ENCODE measurements around the gene IFT43. TPM values are rescaled to one million over a fixed set of nuclear protein-coding genes. Genes with fewer than 3 reads are reported as not detected.

IFT43 gene
- total RNA-seq, 2 donors from 2014 or later: 46.3 to 49.6 TPM

DNA sequence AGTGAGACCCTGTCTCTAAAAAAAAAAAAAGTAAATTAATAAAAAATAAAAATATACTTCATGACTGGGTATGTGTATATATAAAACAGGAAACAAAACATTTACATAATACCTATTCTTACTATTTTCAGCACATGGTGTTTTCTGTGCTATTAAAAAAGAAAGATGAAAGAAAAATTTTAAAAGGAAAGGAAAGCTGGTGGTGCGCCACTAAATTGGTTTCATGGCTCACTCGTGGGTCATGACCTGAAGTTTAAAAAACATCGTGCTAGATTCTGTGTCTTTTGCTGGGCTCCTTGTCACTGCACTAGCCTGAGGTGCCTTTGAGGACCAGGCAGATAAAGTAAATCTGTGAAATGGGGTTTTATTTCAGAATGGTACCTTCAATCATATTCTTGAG lies 69.8 kb downstream of the IFT43 start:
- H3K27me3 ChIP-seq (ENCODE audit: control insufficient read depth, insufficient read depth, low read length, poor library complexity, severe bottlenecking): no peaks in the 10 kb centered on the region
- Mint-ChIP-seq H3K27me3 (ENCODE audit: insufficient read depth) (no peaks in the 10 kb centered on the region), H3K4me3 (no peak overlapping the region), H3K36me3 (ENCODE audit: low read depth) (peaks cover 13% of the 10 kb centered on the region), H3K27ac (no peak overlapping the region), H3K4me1 (peaks cover 3% of the 10 kb centered on the region), H3K9me3 (no peaks in the 10 kb centered on the region)
- H3K4me3 ChIP-seq (ENCODE audit: low read length): no peak overlapping the region
- no peaks in the 10 kb centered on the region for H3K9me3 ChIP-seq (ENCODE audit: control insufficient read depth, low read length)
- DNase-seq: no peak
- TF ChIP-seq, protein P1, sequence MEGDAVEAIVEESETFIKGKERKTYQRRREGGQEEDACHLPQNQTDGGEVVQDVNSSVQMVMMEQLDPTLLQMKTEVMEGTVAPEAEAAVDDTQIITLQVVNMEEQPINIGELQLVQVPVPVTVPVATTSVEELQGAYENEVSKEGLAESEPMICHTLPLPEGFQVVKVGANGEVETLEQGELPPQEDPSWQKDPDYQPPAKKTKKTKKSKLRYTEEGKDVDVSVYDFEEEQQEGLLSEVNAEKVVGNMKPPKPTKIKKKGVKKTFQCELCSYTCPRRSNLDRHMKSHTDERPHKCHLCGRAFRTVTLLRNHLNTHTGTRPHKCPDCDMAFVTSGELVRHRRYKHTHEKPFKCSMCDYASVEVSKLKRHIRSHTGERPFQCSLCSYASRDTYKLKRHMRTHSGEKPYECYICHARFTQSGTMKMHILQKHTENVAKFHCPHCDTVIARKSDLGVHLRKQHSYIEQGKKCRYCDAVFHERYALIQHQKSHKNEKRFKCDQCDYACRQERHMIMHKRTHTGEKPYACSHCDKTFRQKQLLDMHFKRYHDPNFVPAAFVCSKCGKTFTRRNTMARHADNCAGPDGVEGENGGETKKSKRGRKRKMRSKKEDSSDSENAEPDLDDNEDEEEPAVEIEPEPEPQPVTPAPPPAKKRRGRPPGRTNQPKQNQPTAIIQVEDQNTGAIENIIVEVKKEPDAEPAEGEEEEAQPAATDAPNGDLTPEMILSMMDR (conservative IDR thresholded peaks at IDR 0.05): no peak
- peaks cover 11% of the 10 kb centered on the region for H3K36me3 ChIP-seq (ENCODE audit: control insufficient read depth, insufficient read depth, low read length)
- no peak overlapping the region for H3K27ac ChIP-seq (ENCODE audit: low read depth, low read length)
- H3K4me1 ChIP-seq (ENCODE audit: control insufficient read depth, insufficient read depth, low read length): no peaks in the 10 kb centered on the region
- H3K9ac ChIP-seq (ENCODE audit: extremely low read depth, low read length, poor library complexity, severe bottlenecking): no peak overlapping the region
- WGBS, 2 experiments (ENCODE audit: insufficient coverage in 1 of 2, insufficient read length in 1 of 2): 97% methylated on average over 3 of the region's 3 CpGs; no CpG with 5 or more reads in 1 of the 2 experiments

- Mint-ChIP-seq H3K9me3 (no peaks in the 10 kb centered on the region), H3K4me1 (peaks cover 3% of the 10 kb centered on the region), H3K27me3 (ENCODE audit: insufficient read depth) (no peaks in the 10 kb centered on the region), H3K27ac (no peak overlapping the region), H3K4me3 (no peak overlapping the region), H3K36me3 (ENCODE audit: low read depth) (peaks cover 18% of the 10 kb centered on the region)
- Histone ChIP-seq H3K27ac (ENCODE audit: low read depth, low read length) (no peak overlapping the region), H3K36me3 (ENCODE audit: control insufficient read depth, insufficient read depth, low read length) (peaks cover 11% of the 10 kb centered on the region), H3K9me3 (ENCODE audit: control insufficient read depth, low read length) (no peaks in the 10 kb centered on the region), H3K9ac (ENCODE audit: extremely low read depth, low read length, poor library complexity, severe bottlenecking) (no peak overlapping the region), H3K4me1 (ENCODE audit: control insufficient read depth, insufficient read depth, low read length) (no peaks in the 10 kb centered on the region), H3K4me3 (ENCODE audit: low read length) (no peak overlapping the region), H3K27me3 (ENCODE audit: control insufficient read depth, insufficient read depth, low read length, poor library complexity, severe bottlenecking) (no peaks in the 10 kb centered on the region)
- no peak for DNase-seq
- WGBS, 2 experiments (ENCODE audit: insufficient coverage in 1 of 2, insufficient read length in 1 of 2): 88 to 97% methylated on average over 8 of the region's 8 CpGs
- TF ChIP-seq, protein P1 (conservative IDR thresholded peaks at IDR 0.05): peak; percentile 74
Measured at GRCh38 chr14:76056128-76056527, 70.6 kb downstream of the IFT43 start.

- TF ChIP-seq, protein P1 (conservative IDR thresholded peaks at IDR 0.05): no peak
- WGBS, 2 experiments (ENCODE audit: insufficient coverage in 1 of 2, insufficient read length in 1 of 2): 95 to 96% methylated on average over 4 to 11 of the region's 11 CpGs
- Mint-ChIP-seq H3K27ac (no peak overlapping the region), H3K36me3 (ENCODE audit: low read depth) (peaks cover 31% of the 10 kb centered on the region), H3K9me3 (no peaks in the 10 kb centered on the region), H3K4me1 (peaks cover 3% of the 10 kb centered on the region), H3K4me3 (no peak overlapping the region), H3K27me3 (ENCODE audit: insufficient read depth) (no peaks in the 10 kb centered on the region)
- Histone ChIP-seq H3K36me3 (ENCODE audit: control insufficient read depth, insufficient read depth, low read length) (peaks cover 11% of the 10 kb centered on the region), H3K4me3 (ENCODE audit: low read length) (no peak overlapping the region), H3K9ac (ENCODE audit: extremely low read depth, low read length, poor library complexity, severe bottlenecking) (no peak overlapping the region), H3K27me3 (ENCODE audit: control insufficient read depth, insufficient read depth, low read length, poor library complexity, severe bottlenecking) (no peaks in the 10 kb centered on the region), H3K4me1 (ENCODE audit: control insufficient read depth, insufficient read depth, low read length) (no peaks in the 10 kb centered on the region), H3K9me3 (ENCODE audit: control insufficient read depth, low read length) (no peaks in the 10 kb centered on the region), H3K27ac (ENCODE audit: low read depth, low read length) (no peak overlapping the region)
- DNase-seq: no peak
Measured at GRCh38 chr14:76057914-76058313, 72.4 kb downstream of the IFT43 start.
